Measurements from ENCODE around the gene TBC1D9B.

Gene TBC1D9B

DNA sequence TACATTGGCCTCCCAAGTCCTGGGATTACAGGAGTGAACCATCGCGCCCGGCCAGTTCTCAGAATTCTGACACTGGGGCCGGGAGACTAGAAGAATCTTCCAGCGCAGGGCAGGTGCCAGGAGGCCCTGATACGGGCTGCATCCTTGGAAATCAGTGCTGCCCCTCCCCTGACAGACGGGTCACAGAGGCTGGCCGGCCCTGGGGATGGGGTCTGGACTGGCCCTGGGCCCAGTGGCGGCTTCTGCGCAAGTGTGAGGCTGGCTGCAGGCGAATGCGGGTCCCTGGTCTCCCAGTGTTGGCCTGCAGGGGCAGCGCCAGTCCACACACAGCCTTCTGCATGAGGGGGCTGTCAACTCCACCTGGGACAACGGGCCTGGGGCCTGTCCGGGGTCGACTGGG lies 831 bp upstream of the TBC1D9B start:
- DNase-seq (ENCODE audit: low spot score) (no peak), FAIRE-seq (no peak)

- DNase-seq (ENCODE audit: low spot score) (no peak), FAIRE-seq (no peak)
These were observed 722 bp downstream of the TBC1D9B start for GRCh38 chr5:179906795-179907555.

DNA sequence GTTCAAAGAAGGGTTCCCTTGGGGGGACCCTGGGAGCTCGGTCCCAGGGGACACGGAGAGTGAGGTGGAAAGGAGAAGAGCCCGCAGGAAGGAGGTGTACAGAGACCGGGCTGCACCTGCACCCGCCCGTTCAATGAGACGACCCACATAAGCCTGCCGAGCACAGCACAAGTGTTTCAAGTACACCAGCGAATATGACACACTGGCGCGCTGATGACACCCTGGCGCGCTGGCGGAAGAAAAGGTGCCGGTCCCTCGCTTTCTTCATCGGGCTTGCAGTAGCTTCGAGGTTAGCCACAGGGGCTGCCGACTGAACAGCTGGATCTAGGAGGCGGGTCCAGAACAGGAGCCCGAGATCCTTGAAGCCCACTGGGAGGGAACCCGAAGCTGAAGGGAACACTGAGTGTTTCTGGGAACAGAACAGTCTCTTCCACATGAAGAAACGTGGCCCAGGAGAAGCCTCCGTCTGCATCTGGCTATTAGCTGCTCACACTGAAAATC lies 1.4 kb downstream of the TBC1D9B start:
- DNase-seq (ENCODE audit: low spot score) (no peak), FAIRE-seq (no peak)

DNA sequence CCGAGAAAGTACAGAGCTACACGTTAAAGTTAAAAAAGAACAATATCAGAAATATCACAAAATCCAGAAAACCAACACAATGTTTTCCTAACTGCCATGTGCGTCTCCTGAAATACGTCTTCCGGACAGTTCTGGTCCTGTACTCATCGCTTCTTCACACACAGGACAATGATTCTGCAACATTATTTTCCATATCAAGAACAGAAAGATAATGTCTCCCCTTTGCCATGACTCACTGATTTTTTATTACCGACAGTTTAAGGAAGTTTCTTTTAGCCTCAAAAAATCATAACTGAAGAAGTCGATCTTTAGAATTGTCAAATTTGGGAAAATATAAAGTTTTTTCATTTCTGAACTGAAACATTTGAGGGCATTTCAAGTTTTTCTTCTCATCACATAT lies 2.5 kb downstream of the TBC1D9B start:
- DNase-seq (ENCODE audit: low spot score) = no peak
- FAIRE-seq = no peak

DNA sequence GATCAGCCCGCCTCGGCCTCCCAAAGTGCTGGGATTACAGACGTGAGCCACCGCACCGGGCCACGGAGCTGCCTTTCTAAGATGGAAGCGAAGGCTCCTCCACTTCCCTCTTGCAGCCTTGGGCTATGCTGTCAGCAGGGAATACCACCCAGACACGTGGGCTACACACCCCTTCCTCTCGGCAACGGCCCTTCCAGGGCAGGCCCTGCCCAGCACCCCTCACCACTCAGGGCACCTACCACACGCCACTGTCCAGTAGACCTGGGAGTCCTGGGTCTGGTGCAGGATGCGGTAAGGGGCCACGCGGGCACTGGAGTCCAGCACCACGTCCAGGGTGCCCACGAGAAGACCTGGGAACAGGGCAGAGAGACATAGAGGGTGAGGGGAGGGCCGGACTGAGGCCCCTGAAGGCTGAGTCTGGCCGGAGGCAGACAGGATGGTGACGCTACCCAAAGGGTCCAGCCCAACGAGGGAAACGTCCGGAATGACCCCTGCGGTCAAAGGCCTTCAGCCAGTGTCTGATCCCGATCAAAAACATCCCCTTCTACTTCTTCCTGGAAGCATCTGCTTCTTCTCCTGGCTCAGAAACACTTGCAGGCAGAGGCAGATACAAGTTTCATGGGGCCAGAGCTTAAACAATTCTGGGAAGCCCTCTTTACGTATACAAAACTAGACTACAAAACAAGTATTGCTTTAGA lies 3.1 kb downstream of the TBC1D9B start:
- FAIRE-seq = no peak

DNA sequence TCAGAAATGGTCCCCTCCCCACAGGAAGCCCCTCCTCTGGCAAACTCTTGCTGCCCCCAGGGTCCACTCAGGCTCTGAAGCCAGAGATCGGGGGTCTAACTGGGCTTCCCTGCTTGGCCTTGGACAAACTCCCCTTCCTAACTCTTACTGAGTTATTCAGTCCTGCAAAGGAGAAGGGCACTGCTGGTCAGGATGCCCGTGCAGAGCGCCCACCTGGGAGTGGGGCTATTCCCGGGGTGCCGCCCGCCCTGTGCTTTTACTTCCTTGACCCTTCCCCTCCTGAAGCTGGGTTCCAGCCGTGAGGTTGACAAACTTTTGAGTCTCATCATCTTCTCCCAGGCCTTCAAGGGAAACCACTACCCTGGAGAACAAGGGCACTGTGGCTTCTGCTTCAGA lies 4.9 kb downstream of the TBC1D9B start:
- FAIRE-seq (no peak), DNase-seq (ENCODE audit: low spot score) (no peak)

More for the DNA sequence above, 3.1 kb downstream of the TBC1D9B start:
- no peak for DNase-seq (ENCODE audit: low spot score)

- DNase-seq (ENCODE audit: low spot score) (no peak), FAIRE-seq (no peak)
These were observed 5.6 kb downstream of the TBC1D9B start for GRCh38 chr5:179901915-179902762.

DNA sequence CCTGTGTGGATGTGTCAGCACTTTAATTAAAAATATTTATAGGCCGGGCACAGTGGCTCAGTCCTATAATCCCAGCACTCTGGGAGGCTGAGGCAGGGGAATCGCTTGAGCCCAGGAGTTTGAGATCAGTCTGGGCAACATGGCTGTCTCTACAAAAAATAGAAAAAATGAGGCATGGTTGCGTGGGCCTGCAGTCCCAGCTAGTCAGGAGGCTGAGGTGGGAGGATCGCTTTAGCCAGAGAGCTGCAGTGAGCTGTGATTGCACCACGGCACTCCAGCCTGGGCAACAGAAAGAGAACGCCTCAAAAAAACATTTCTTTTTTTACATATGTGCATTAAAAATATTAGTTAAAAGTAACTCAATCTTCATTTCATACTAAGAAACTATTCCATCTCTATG lies 6.2 kb downstream of the TBC1D9B start:
- DNase-seq (ENCODE audit: low spot score) (no peak), FAIRE-seq (no peak)

- DNase-seq (ENCODE audit: low spot score) (no peak), FAIRE-seq (no peak)
These were observed 7.0 kb downstream of the TBC1D9B start for GRCh38 chr5:179900711-179901110.

GRCh38 chr5:179900206-179900605 lies 7.5 kb downstream of the TBC1D9B start:
- no peak for FAIRE-seq
- DNase-seq (ENCODE audit: low spot score) = no peak

DNA sequence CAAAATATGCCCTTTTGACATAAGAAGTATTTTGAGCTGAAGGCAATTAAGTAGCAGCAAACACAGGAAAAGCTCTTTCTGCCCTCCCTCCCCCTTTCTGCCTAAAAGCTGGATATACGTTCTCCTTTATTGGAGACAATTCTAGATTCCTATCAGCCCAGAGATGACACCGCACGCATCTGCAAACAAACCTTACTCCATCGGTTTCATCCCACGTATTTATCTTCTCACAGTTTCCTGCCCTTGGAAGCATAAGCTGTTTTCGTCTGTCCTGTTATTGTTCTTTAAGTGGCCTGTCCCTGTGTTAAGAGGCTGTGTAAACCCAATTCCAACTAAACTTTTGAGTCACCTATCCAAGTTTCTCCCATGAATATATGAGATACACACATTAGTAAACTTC lies 11.8 kb downstream of the TBC1D9B start:
- FAIRE-seq (no peak), DNase-seq (ENCODE audit: low spot score) (no peak)

DNA sequence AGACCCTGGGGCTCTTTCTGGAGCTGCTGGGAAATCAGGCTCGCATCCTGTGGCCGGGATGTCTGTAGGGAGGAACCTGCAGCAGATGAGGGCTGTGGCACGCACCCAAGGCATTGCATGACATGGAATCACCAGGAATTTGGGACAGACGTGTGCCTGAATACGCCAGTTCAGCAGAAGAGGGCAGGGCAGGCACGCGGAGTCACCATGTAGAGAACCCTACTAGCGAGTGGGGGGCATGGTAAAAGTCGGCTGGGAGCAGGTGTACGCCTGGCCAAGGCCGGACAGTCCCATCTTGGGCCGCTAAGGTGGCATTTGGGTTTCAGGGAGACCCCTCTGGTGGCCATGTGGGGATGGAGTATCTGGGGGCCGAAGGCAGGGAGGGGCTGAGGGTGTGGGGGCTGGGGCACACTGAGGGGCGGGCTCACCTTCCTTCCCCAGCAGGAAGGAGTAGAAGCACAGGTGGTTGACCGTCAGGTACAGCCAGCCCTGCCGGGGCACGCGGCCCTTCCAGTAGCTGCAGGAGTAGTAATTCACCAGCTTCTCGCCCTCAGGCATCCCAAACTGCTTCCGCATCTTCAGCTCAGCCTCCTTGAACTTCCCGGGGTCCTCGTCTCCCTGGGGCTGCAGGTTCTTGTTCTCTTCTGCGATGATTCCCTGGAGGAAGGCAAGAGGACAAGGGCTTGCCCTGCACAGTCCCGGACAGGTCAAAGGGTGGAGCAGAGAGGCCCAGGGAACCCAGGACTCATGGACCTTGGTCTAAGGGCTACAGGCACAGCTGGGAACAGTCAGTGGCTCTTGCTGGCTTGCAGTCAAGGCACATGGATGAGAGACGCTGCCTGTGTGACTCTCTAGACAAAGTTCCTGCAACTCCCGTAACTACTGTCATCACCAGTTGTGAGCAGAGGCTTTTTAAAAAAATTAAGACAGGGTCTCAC lies 13.5 kb downstream of the TBC1D9B start:
- no peak for DNase-seq (ENCODE audit: low spot score)
- no peak for FAIRE-seq

DNA sequence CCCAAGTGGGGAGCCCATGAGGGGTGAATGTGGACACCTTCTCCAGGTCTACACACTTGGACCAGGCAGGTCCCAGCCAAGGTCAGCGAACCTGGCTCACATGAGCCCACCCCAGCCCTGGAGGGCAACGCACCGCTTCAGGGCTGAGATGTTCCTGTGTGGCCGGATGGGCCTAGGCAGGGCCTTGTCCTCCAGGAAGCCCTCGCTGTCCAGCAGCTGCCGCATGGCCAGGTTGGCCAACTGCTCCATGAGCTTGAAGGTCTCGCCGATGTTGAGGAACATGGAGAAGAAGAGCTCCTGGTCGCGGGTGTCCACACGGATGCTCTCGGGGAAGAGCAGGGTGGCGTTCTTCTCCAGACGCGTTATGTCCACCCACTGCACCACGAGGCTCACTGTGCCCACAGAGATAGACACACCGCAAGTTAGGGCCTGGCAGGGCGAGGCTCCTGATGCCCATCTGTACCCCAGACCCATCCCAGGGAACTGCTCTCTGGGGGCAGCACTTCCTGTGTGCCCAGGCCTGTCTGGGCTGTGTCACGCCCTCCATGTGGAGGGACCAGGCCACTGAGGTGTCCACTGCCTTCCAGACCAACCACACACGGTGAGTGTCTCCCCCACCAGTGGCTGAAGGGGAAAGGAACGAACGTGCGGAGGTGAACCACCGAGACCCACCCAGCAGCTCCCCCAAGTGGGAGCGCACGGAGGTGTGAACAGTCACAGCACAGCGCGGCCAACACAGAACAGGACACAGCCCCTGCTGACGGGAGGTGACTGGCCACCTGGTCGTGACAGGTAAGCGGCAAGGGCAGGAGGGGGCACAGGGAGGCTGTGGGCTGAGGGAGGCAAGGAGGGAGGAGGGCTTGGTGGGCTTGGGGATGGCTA lies 14.4 kb downstream of the TBC1D9B start:
- FAIRE-seq = no peak

DNA sequence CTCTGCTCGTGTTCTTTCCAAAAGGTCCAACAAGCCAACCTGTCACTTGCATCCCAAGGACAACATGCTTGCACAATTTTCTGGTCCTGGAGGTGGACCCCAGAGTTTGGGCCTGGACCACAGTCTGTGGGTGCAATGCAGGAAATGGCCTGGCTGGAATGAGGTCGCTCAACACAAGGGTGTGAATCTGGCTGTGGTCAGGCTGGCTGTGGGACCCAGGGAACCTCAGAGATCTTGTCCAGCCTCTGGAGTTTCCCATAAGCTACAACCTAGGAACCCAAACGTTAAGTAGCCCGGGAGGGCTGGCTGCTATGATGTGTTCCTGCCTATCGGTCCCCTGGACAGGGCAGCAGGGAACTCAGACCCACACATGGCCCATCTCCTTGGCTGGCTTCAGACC lies 15.4 kb downstream of the TBC1D9B start:
- no peak for FAIRE-seq
- no peak for DNase-seq (ENCODE audit: low spot score)

More for the DNA sequence above, 14.4 kb downstream of the TBC1D9B start:
- no peak for DNase-seq (ENCODE audit: low spot score)

GRCh38 chr5:179890751-179891682 lies 16.7 kb downstream of the TBC1D9B start:
- no peak for DNase-seq (ENCODE audit: low spot score)
- FAIRE-seq = no peak

- no peak for DNase-seq (ENCODE audit: low spot score)
- FAIRE-seq = no peak
These were observed 17.8 kb downstream of the TBC1D9B start for GRCh38 chr5:179889885-179890284.

GRCh38 chr5:179887802-179888201 lies 19.9 kb downstream of the TBC1D9B start:
- DNase-seq (ENCODE audit: low spot score) = no peak
- no peak for FAIRE-seq

GRCh38 chr5:179887095-179887494 lies 20.6 kb downstream of the TBC1D9B start:
- no peak for FAIRE-seq
- DNase-seq (ENCODE audit: low spot score) = no peak
